ENCODE measurements around the gene CTDSPL. TPM values are rescaled to one million over a fixed set of nuclear protein-coding genes. Genes with fewer than 3 reads are reported as not detected.

Gene CTDSPL
- total RNA-seq, 1 experiment from 2014 or later = 34.4 TPM

GRCh38 chr3:37984051-37984450, 122.4 kb downstream of the CTDSPL start:
- Histone ChIP-seq H3K79me2 (ENCODE audit: insufficient read depth, low read length) (no peaks in the 10 kb centered on the region), H3K36me3 (ENCODE audit: control insufficient read depth in 1 of 2, insufficient read depth in 2 of 2, low read length in 2 of 2) (no peaks in the 10 kb centered on the region), H3K4me1 (ENCODE audit: control insufficient read depth in 1 of 2, insufficient read depth in 2 of 2, low read length in 2 of 2) (peaks cover 7 to 11% of the 10 kb centered on the region in 2 experiments; a peak in 2 of 4 replicates), H3K4me3 (replicated peaks in 1 of 2; ENCODE audit: low read depth in 1 of 2, low read length in 2 of 2) (no peak overlapping the region), H3K9me3 (ENCODE audit: control insufficient read depth in 1 of 2, insufficient read depth in 1 of 2, low read depth in 1 of 2, low read length in 2 of 2) (no peaks in the 10 kb centered on the region), H3K9me2 (ENCODE audit: insufficient read depth) (no peaks in the 10 kb centered on the region), H3K4me2 (ENCODE audit: low read length) (no peak overlapping the region), H4K20me1 (ENCODE audit: insufficient read depth) (no peaks in the 10 kb centered on the region), H3K9ac (ENCODE audit: low read length) (no peak overlapping the region), H3K27me3 (ENCODE audit: insufficient read depth, low read length) (no peaks in the 10 kb centered on the region), H2AFZ (ENCODE audit: low read depth, low read length, poor library complexity, severe bottlenecking) (no peak overlapping the region), H3K27ac (ENCODE audit: low read depth, low read length) (no peak overlapping the region)
- RAD21 ChIA-PET (ENCODE audit: low non-redundant PET in 1 of 2, low total read pairs in 2 of 2, uncharacterized antibody in 2 of 2, unreplicated experiment in 2 of 2) = no interaction called here
- ATAC-seq (no peak), DNase-seq (ENCODE audit: low read depth, low spot score) (no peak)
- POLR2A ChIA-PET = no interaction called here
- no peak for TF ChIP-seq POLR2A (IDR thresholded peaks at IDR 0.05; ENCODE audit: borderline replicate concordance, extremely low read depth, insufficient read depth, insufficient read length)
- TF ChIP-seq EGR1 (IDR thresholded peaks at IDR 0.05; ENCODE audit: low read depth) = no peak
- TF ChIP-seq ZFX (IDR thresholded peaks at IDR 0.05) = no peak
- no peak for TF ChIP-seq EZH2 (IDR thresholded peaks at IDR 0.05)
- TF ChIP-seq ZNF274 (IDR thresholded peaks at IDR 0.05; ENCODE audit: low read depth, low read length) = no peak
- no peak for TF ChIP-seq TCF7L2 (IDR thresholded peaks at IDR 0.05; ENCODE audit: borderline replicate concordance, extremely low read depth, insufficient read depth, insufficient read length)
- TF ChIP-seq CEBPB (IDR thresholded peaks at IDR 0.05; ENCODE audit: low read depth) = no peak
- no peak for TF ChIP-seq YY1 (IDR thresholded peaks at IDR 0.05; ENCODE audit: extremely low read depth, insufficient replicate concordance, low read depth, low read length)
- TF ChIP-seq POLR2AphosphoS5 (IDR thresholded peaks at IDR 0.05; ENCODE audit: low read depth, low read length) = no peak
- TF ChIP-seq ELF1 (IDR thresholded peaks at IDR 0.05; ENCODE audit: borderline replicate concordance, low read depth) = no peak
- no peak for TF ChIP-seq EZH2phosphoT487 (IDR thresholded peaks at IDR 0.05; ENCODE audit: borderline replicate concordance)
- no peak for TF ChIP-seq FOSL1 (IDR thresholded peaks at IDR 0.05; ENCODE audit: low read depth)
- no peak for TF ChIP-seq SP1 (IDR thresholded peaks at IDR 0.05; ENCODE audit: low read depth)
- no peak for TF ChIP-seq ATF3 (IDR thresholded peaks at IDR 0.05)
- TF ChIP-seq CBX3 (IDR thresholded peaks at IDR 0.05; ENCODE audit: low read depth) = no peak
- no peak for TF ChIP-seq ZBTB33 (IDR thresholded peaks at IDR 0.05; ENCODE audit: extremely low read depth, insufficient replicate concordance, low read length)
- CTCF ChIA-PET = interaction anchor here (0.7 to 0.9 kb wide), 2 partner anchors 9 to 13 kb away, joined by 3 to 4 read pairs; no protein-coding TSS in a partner anchor
- no TSS peak for BruUV-seq (replicated peaks)
- intact Hi-C loops (cut with micrococcal nuclease) = loop anchor here (5.0 kb wide), 1 partner anchor 678 kb away; no protein-coding TSS in a partner anchor

All from HCT116 (cell line).